Keratinocyte (primary cell): Measurements from ENCODE around the gene BFSP1. TPM values are rescaled to one million over a fixed set of nuclear protein-coding genes. Genes with fewer than 3 reads are reported as not detected.

ENCODE experiments used
- DNase-seq: peaks from one replicate; pipeline ENCODE4 v3.0.0-alpha.2; 2011; ENCODE audit warnings: low read depth, missing footprints, low spot score
- FAIRE-seq: peaks from 2 replicates; lab custom pipeline; 2011; peaks lifted over from hg19 to GRCh38; lab: Jason Lieb, UNC
- H2AFZ ChIP-seq: 2 replicates; pipeline ENCODE4 v1.6.0; 2012; ENCODE audit warnings: low read length, control low read depth, inconsistent platforms; ENCODE audit not compliant: control insufficient read depth
- H3K27ac ChIP-seq: 2 replicates; pipeline ENCODE4 v1.5.1; 2011; ENCODE audit warnings: low read length; ENCODE audit not compliant: control insufficient read depth, insufficient read depth
- H3K27me3 ChIP-seq: 3 replicates; pipeline ENCODE4 v1.6.0; 2011; ENCODE audit warnings: low read length; ENCODE audit not compliant: control insufficient read depth, insufficient read depth; ENCODE audit errors: extremely low read depth
- H3K36me3 ChIP-seq, 2 experiments: 2 replicates in 1 of 2; 3 replicates in 1 of 2; pipeline ENCODE4 v1.5.1; 2011; ENCODE audit warnings: low read length in 2 of 2, mild to moderate bottlenecking in 1 of 2; ENCODE audit not compliant: control insufficient read depth in 2 of 2, insufficient read depth in 2 of 2; ENCODE audit errors: extremely low read depth in 1 of 2
- H3K4me1 ChIP-seq: 3 replicates; pipeline ENCODE4 v1.5.1; 2011; ENCODE audit warnings: low read length; ENCODE audit not compliant: control insufficient read depth, insufficient read depth; ENCODE audit errors: extremely low read depth
- H3K4me2 ChIP-seq: 3 replicates; pipeline ENCODE4 v1.6.0; 2011; ENCODE audit warnings: low read depth, low read length; ENCODE audit not compliant: control insufficient read depth, insufficient read depth; ENCODE audit errors: extremely low read depth
- H3K4me3 ChIP-seq, 3 experiments: fragments of 200-600 bp in 1 of 3; sonication (generic) in 1 of 3; 2 replicates in 2 of 3; 3 replicates in 1 of 3; pipeline ENCODE4 v1.5.1; 2011 to 2016; ENCODE audit warnings: low read length in 3 of 3, mild to moderate bottlenecking in 3 of 3, control low read depth in 2 of 3, inconsistent platforms in 1 of 3, low read depth in 1 of 3, mixed read lengths in 1 of 3, mixed run types in 1 of 3, moderate library complexity in 1 of 3; ENCODE audit not compliant: control insufficient read depth in 2 of 3, insufficient read depth in 2 of 3; ENCODE audit errors: extremely low read depth in 1 of 3
- H3K79me2 ChIP-seq: 2 replicates; pipeline ENCODE4 v1.6.0; 2012; ENCODE audit warnings: low read length; ENCODE audit not compliant: control insufficient read depth, insufficient read depth
- H3K9ac ChIP-seq: 3 replicates; pipeline ENCODE4 v1.6.0; 2011; ENCODE audit warnings: low read length; ENCODE audit not compliant: control insufficient read depth, insufficient read depth; ENCODE audit errors: extremely low read depth
- H3K9me1 ChIP-seq: 3 replicates; pipeline ENCODE4 v1.6.0; 2011; ENCODE audit warnings: low read length; ENCODE audit not compliant: control insufficient read depth, insufficient read depth; ENCODE audit errors: extremely low read depth
- H3K9me3 ChIP-seq: 2 replicates; pipeline ENCODE4 v1.5.1; 2012; ENCODE audit warnings: low read depth, low read length; ENCODE audit not compliant: control insufficient read depth
- H4K20me1 ChIP-seq: 3 replicates; pipeline ENCODE4 v1.6.0; 2011; ENCODE audit warnings: low read length; ENCODE audit not compliant: control insufficient read depth, insufficient read depth; ENCODE audit errors: extremely low read depth
- EZH2 ChIP-seq: IDR thresholded peaks from one replicate; pipeline ENCODE4 v1.6.1; 2012; ENCODE audit warnings: inconsistent platforms, mild to moderate bottlenecking, low read length, moderate library complexity
- dilution Hi-C: fragments of 300-500 bp; cut with MboI; formaldehyde crosslinking; loops from one replicate; pipeline ENCODE4 v1.7.0; 2020; ENCODE audit warnings: low sequenced_read_pairs; ENCODE audit not compliant: extremely low pct_ligation_motif_present
- polyA plus RNA-seq, 5 experiments: library from polyadenylated mRNA; depleted of rRNA in 3 of 5; stranded (reverse) in 3 of 5; stranded (forward) in 1 of 5; unstranded in 1 of 5; fragments of >200 nt; gene quantifications; 1 replicate in 1 of 5; 2 replicates in 3 of 5; 3 replicates in 1 of 5; pipeline versions ENCODE4 v1.2.1 to v1.2.3, GENCODE V29; 2011 to 2012; ENCODE audit warnings: missing spikeins in 2 of 5, low read depth in 1 of 5, low replicate concordance in 1 of 5
- TF ChIP-seq, protein P1 (sequence below), 3 experiments: IDR thresholded peaks in 1 of 3; conservative IDR thresholded peaks in 1 of 3; optimal IDR thresholded peaks in 1 of 3; 2 replicates in 2 of 3; 3 replicates in 1 of 3; pipeline versions ENCODE3 to v1.5.1; 2011; ENCODE audit warnings: low read length in 3 of 3, mild to moderate bottlenecking in 3 of 3, moderate library complexity in 2 of 3, control low read depth in 1 of 3, inconsistent platforms in 1 of 3; ENCODE audit not compliant: insufficient read depth in 2 of 3; ENCODE audit errors: extremely low read depth in 1 of 3

BFSP1 gene
- polyA plus RNA-seq, 1 donor (not counting 4 experiments of a cell fraction or from before 2014, with no cell fraction given): 2.2 TPM

GRCh38 chr20:17541596-17541995 is 10.4 kb upstream of the BFSP1 start:
- H3K9me1 ChIP-seq: no peaks in the 10 kb centered on the region
- dilution Hi-C loops: loop anchor here (5.0 kb wide), 1 partner anchor 51 kb away; no protein-coding TSS in a partner anchor
- H3K36me3 ChIP-seq: no peaks in the 10 kb centered on the region
- TF ChIP-seq EZH2: no peak
- TF ChIP-seq, protein P1, sequence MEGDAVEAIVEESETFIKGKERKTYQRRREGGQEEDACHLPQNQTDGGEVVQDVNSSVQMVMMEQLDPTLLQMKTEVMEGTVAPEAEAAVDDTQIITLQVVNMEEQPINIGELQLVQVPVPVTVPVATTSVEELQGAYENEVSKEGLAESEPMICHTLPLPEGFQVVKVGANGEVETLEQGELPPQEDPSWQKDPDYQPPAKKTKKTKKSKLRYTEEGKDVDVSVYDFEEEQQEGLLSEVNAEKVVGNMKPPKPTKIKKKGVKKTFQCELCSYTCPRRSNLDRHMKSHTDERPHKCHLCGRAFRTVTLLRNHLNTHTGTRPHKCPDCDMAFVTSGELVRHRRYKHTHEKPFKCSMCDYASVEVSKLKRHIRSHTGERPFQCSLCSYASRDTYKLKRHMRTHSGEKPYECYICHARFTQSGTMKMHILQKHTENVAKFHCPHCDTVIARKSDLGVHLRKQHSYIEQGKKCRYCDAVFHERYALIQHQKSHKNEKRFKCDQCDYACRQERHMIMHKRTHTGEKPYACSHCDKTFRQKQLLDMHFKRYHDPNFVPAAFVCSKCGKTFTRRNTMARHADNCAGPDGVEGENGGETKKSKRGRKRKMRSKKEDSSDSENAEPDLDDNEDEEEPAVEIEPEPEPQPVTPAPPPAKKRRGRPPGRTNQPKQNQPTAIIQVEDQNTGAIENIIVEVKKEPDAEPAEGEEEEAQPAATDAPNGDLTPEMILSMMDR (optimal IDR thresholded peaks at IDR 0.05 in 1 of 3, IDR thresholded peaks at IDR 0.05 in 1 of 3, conservative IDR thresholded peaks at IDR 0.05 in 1 of 3; ENCODE audit: extremely low read depth in 1 of 3, insufficient read depth in 2 of 3, low read length in 3 of 3): no peak
- DNase-seq (no peak), FAIRE-seq (no peak)
- H3K4me3 ChIP-seq: no peak overlapping the region
- H3K27me3 ChIP-seq: no peaks in the 10 kb centered on the region
- no peak overlapping the region for H3K4me2 ChIP-seq
- no peaks in the 10 kb centered on the region for H4K20me1 ChIP-seq
- H3K9me3 ChIP-seq: no peaks in the 10 kb centered on the region
- H3K4me1 ChIP-seq: no peaks in the 10 kb centered on the region
- no peak overlapping the region for H2AFZ ChIP-seq
- H3K79me2 ChIP-seq: no peaks in the 10 kb centered on the region
- H3K9ac ChIP-seq: no peak overlapping the region
- no peak overlapping the region for H3K27ac ChIP-seq

DNA sequence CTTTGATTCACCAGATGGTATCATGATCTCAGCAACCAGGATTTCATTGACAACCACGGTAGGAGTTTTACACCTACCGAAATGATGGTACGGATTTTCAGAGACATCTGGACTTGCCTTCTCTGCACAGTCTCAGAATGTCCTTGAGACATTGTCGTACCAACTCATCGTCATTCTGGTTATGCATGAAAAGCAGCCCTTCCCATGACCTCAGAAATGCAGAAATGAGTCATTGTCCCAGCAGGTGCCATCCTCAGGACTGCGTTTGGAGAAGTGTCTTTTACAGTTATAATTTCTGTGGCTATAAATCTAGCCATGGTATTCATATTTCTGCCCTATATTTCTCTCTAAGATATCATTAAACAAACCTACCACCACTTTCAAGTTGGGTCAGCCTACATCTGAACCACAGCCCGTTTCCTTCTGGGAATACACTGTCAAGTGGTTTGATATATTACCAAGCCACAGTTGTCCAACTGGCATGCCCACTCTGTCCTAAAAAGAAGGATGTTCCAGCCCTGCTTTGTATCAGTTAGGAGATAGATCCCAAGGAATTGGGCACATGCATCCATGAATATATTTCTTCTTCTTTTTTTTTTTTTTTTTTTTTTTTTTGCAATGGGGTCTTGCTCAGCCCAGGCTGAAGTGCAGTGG is 7.5 kb upstream of the BFSP1 start:
- no peaks in the 10 kb centered on the region for H3K27me3 ChIP-seq
- H4K20me1 ChIP-seq: no peaks in the 10 kb centered on the region
- H3K9me3 ChIP-seq: no peaks in the 10 kb centered on the region
- no peak overlapping the region for H3K4me2 ChIP-seq
- TF ChIP-seq EZH2: no peak
- TF ChIP-seq, protein P1 (optimal IDR thresholded peaks at IDR 0.05 in 1 of 3, IDR thresholded peaks at IDR 0.05 in 1 of 3, conservative IDR thresholded peaks at IDR 0.05 in 1 of 3; ENCODE audit: extremely low read depth in 1 of 3, insufficient read depth in 2 of 3, low read length in 3 of 3): no peak
- H3K9ac ChIP-seq: no peak overlapping the region
- no peak overlapping the region for H3K27ac ChIP-seq
- H3K4me1 ChIP-seq: no peaks in the 10 kb centered on the region
- dilution Hi-C loops: no loop called here
- H2AFZ ChIP-seq: no peak overlapping the region
- DNase-seq: no peak
- no peak for FAIRE-seq
- H3K9me1 ChIP-seq: no peaks in the 10 kb centered on the region
- no peak overlapping the region for H3K4me3 ChIP-seq
- H3K36me3 ChIP-seq: no peaks in the 10 kb centered on the region
- no peaks in the 10 kb centered on the region for H3K79me2 ChIP-seq
